CD14-positive monocyte (primary cell): ENCODE results near the gene NACAD. TPM values are rescaled to one million over a fixed set of nuclear protein-coding genes. Genes with fewer than 3 reads are reported as not detected.

Source experiments
- DNase-seq, 3 donors: peaks; one replicate each; pipeline ENCODE4 v3.0.0-alpha.2; 2011 to 2022
- H2AFZ ChIP-seq: 2 replicates; pipeline ENCODE4 v1.6.0; 2012; ENCODE audit warnings: mild to moderate bottlenecking, low read depth, low read length, inconsistent platforms; ENCODE audit not compliant: insufficient read depth, poor library complexity, severe bottlenecking
- H3K27ac ChIP-seq, 2 donors: 1 replicate in 1 of 2; 2 replicates in 1 of 2; pipeline ENCODE4 v1.5.1; 2012 to 2013; ENCODE audit warnings: low read length in 2 of 2, control low read depth in 1 of 2, inconsistent platforms in 1 of 2, low read depth in 1 of 2, mild to moderate bottlenecking in 1 of 2
- H3K27me3 ChIP-seq, 2 donors: one replicate each; pipeline versions ENCODE4 v1.6.0 to v1.6.1; 2011 to 2013; ENCODE audit warnings: low read length in 2 of 2; ENCODE audit not compliant: control insufficient read depth in 2 of 2, insufficient read depth in 2 of 2
- H3K36me3 ChIP-seq, 2 donors: replicated peaks in 1 of 2; 1 replicate in 1 of 2; 2 replicates in 1 of 2; pipeline versions ENCODE4 v1.5.1 to v1.6.1; 2012 to 2013; ENCODE audit warnings: low read length in 2 of 2, control low read depth in 1 of 2, inconsistent platforms in 1 of 2, mild to moderate bottlenecking in 1 of 2; ENCODE audit not compliant: insufficient read depth in 2 of 2, control insufficient read depth in 1 of 2
- H3K4me1 ChIP-seq, 2 donors: 1 replicate in 1 of 2; 2 replicates in 1 of 2; pipeline versions ENCODE4 v1.5.1 to v1.6.1; 2012 to 2013; ENCODE audit warnings: low read length in 2 of 2, control low read depth in 1 of 2, inconsistent platforms in 1 of 2, mild to moderate bottlenecking in 1 of 2, moderate library complexity in 1 of 2; ENCODE audit not compliant: insufficient read depth in 2 of 2, control insufficient read depth in 1 of 2
- H3K4me2 ChIP-seq: replicated peaks from 2 replicates; pipeline ENCODE3; 2012; ENCODE audit warnings: low read length, moderate library complexity, mild to moderate bottlenecking; ENCODE audit not compliant: poor library complexity, severe bottlenecking; ENCODE audit errors: extremely low read depth
- H3K4me3 ChIP-seq, 3 experiments: fragments of 200-600 bp in 1 of 3; sonication (generic) in 1 of 3; replicated peaks in 1 of 3; 1 replicate in 2 of 3; 2 replicates in 1 of 3; pipeline ENCODE4 v1.5.1; 2011 to 2013; ENCODE audit warnings: low read length in 3 of 3, mild to moderate bottlenecking in 3 of 3, control low read depth in 2 of 3, low read depth in 2 of 3, inconsistent platforms in 1 of 3, moderate library complexity in 1 of 3
- H3K79me2 ChIP-seq: 2 replicates; pipeline ENCODE4 v1.6.0; 2012; ENCODE audit warnings: mild to moderate bottlenecking, control low read depth, inconsistent platforms, low read length, moderate library complexity; ENCODE audit not compliant: insufficient read depth
- H3K9ac ChIP-seq: 2 replicates; pipeline ENCODE4 v1.6.0; 2017; ENCODE audit warnings: low read length, mild to moderate bottlenecking; ENCODE audit not compliant: insufficient read depth, poor library complexity, severe bottlenecking
- H3K9me3 ChIP-seq, 2 donors: replicated peaks in 1 of 2; 1 replicate in 1 of 2; 2 replicates in 1 of 2; pipeline versions ENCODE4 v1.5.1 to v1.6.1; 2012 to 2013; ENCODE audit warnings: low read length in 2 of 2, control low read depth in 1 of 2; ENCODE audit not compliant: control insufficient read depth in 1 of 2, insufficient read depth in 1 of 2
- H4K20me1 ChIP-seq: 2 replicates; pipeline ENCODE4 v1.6.0; 2012; ENCODE audit warnings: mild to moderate bottlenecking, low read length, control low read depth, moderate library complexity; ENCODE audit not compliant: insufficient read depth
- H3K27ac Mint-ChIP-seq, 7 donors: one replicate each; pipeline ENCODE4 v1.8.0; 2020; ENCODE audit warnings: mild to moderate bottlenecking in 7 of 7, mixed read lengths in 7 of 7, moderate library complexity in 6 of 7, inconsistent platforms in 2 of 7
- H3K27me3 Mint-ChIP-seq, 3 donors: one replicate each; pipeline ENCODE4 v1.8.0; 2021 to 2022; ENCODE audit warnings: low read depth in 3 of 3, mild to moderate bottlenecking in 3 of 3, mixed read lengths in 3 of 3, moderate library complexity in 3 of 3, inconsistent platforms in 1 of 3
- H3K36me3 Mint-ChIP-seq, 2 donors: one replicate each; pipeline ENCODE4 v1.8.0; 2020; ENCODE audit warnings: mixed read lengths in 2 of 2, inconsistent platforms in 1 of 2, mild to moderate bottlenecking in 1 of 2
- H3K4me1 Mint-ChIP-seq: one replicate; pipeline ENCODE4 v1.8.0; 2020; ENCODE audit warnings: mild to moderate bottlenecking, mixed read lengths
- H3K4me3 Mint-ChIP-seq, 2 donors: one replicate each; pipeline ENCODE4 v1.8.0; 2020; ENCODE audit warnings: mild to moderate bottlenecking in 2 of 2, mixed read lengths in 2 of 2, moderate library complexity in 1 of 2
- H3K9me3 Mint-ChIP-seq, 7 donors: one replicate each; pipeline ENCODE4 v1.8.0; 2020 to 2022; ENCODE audit warnings: mixed read lengths in 7 of 7, mild to moderate bottlenecking in 6 of 7, moderate library complexity in 6 of 7, inconsistent platforms in 2 of 7
- CTCF ChIP-seq: fragments of 200-600 bp; IDR thresholded peaks from one replicate; pipeline ENCODE4 v1.8.0; 2022; ENCODE audit warnings: antibody characterized with exemption, mild to moderate bottlenecking
- WGBS: methylation state at CpG from one replicate; pipeline ENCODE4 v1.1.5; 2013; ENCODE audit warnings: missing lambda C conversion rate; ENCODE audit not compliant: insufficient coverage; 5-methylcytosine and 5-hydroxymethylcytosine counted together
- intact Hi-C, 2 donors: fragments of 100-400 bp; cut with micrococcal nuclease; formaldehyde crosslinking; loops; one replicate each; pipeline versions ENCODE4 v1.15.0 to v1.15.1; 2023
- polyA plus RNA-seq, 3 donors: library from polyadenylated mRNA; depleted of rRNA in 1 of 3; unstranded in 2 of 3; stranded (reverse) in 1 of 3; fragments of 300-500 nt in 2 of 3; fragments of >200 nt in 1 of 3; fragmentation: Illumina TruSeq in 2 of 3; gene quantifications; 1 replicate in 2 of 3; 2 replicates in 1 of 3; pipeline ENCODE4 v1.2.3, GENCODE V29; 2012 to 2021

The NACAD gene
- polyA plus RNA-seq, 3 donors: 0.04 TPM; not detected in 2

- no peak overlapping the region for H2AFZ ChIP-seq
- H3K36me3 ChIP-seq: peaks cover 24 to 46% of the 10 kb centered on the region in 2 donors
- Mint-ChIP-seq H3K36me3 (peaks cover 44 to 73% of the 10 kb centered on the region in 2 donors), H3K4me1 (peaks cover 25% of the 10 kb centered on the region), H3K27me3 (no peaks in the 10 kb centered on the region), H3K9me3 (no peaks in the 10 kb centered on the region), H3K27ac (peak overlapping the region in 2 of 7 donors; percentile 53 to 58), H3K4me3 (no peak overlapping the region)
- no peaks in the 10 kb centered on the region for H3K9me3 ChIP-seq
- intact Hi-C loops: no loop called here
- H3K4me2 ChIP-seq: no peak overlapping the region
- H3K79me2 ChIP-seq: peaks cover 90% of the 10 kb centered on the region
- H4K20me1 ChIP-seq: peaks cover 99% of the 10 kb centered on the region
- H3K27me3 ChIP-seq: no peaks in the 10 kb centered on the region
- no peak overlapping the region for H3K4me3 ChIP-seq
- DNase-seq: no peak
- no peak for TF ChIP-seq CTCF
- WGBS: no CpG with 5 or more reads among the region's 5 CpGs
- H3K4me1 ChIP-seq: peaks cover 0 to 1% of the 10 kb centered on the region in 2 donors
- H3K27ac ChIP-seq: peak overlapping the region in 1 of 2 donors; percentile 37
- H3K9ac ChIP-seq: no peak overlapping the region
These were observed 33.1 kb downstream of the NACAD start for GRCh38 chr7:45055594-45056219.

- H3K27me3 ChIP-seq: no peaks in the 10 kb centered on the region
- TF ChIP-seq CTCF: no peak
- peaks cover 44 to 73% of the 10 kb centered on the region in 2 donors for H3K36me3 Mint-ChIP-seq
- intact Hi-C loops: no loop called here
- H3K4me2 ChIP-seq: no peak overlapping the region
- H2AFZ ChIP-seq: no peak overlapping the region
- H3K79me2 ChIP-seq: peaks cover 89% of the 10 kb centered on the region
- H3K36me3 ChIP-seq: peaks cover 30 to 46% of the 10 kb centered on the region in 2 donors
- peaks cover 25% of the 10 kb centered on the region for H3K4me1 Mint-ChIP-seq
- H3K27ac Mint-ChIP-seq: peak overlapping the region in 1 of 7 donors; percentile 32
- no peaks in the 10 kb centered on the region for H3K27me3 Mint-ChIP-seq
- H4K20me1 ChIP-seq: peaks cover 99% of the 10 kb centered on the region
- H3K9ac ChIP-seq: no peak overlapping the region
- H3K9me3 Mint-ChIP-seq: no peaks in the 10 kb centered on the region
- H3K27ac ChIP-seq: peak overlapping the region in 1 of 2 donors; percentile 57
- peaks cover 0 to 3% of the 10 kb centered on the region in 2 donors for H3K4me1 ChIP-seq
- DNase-seq: no peak
- H3K9me3 ChIP-seq: no peaks in the 10 kb centered on the region
- 100% methylated on average over 1 of the region's 5 CpGs for WGBS
- H3K4me3 ChIP-seq: no peak overlapping the region
- H3K4me3 Mint-ChIP-seq: no peak overlapping the region
These were observed 33.8 kb downstream of the NACAD start for GRCh38 chr7:45055016-45055415.
